ENCODE results near the gene VPREB3. TPM values are rescaled to one million over a fixed set of nuclear protein-coding genes. Genes with fewer than 3 reads are reported as not detected.

Gene VPREB3
- total RNA-seq, 1 donor from 2014 or later: not detected

DNA sequence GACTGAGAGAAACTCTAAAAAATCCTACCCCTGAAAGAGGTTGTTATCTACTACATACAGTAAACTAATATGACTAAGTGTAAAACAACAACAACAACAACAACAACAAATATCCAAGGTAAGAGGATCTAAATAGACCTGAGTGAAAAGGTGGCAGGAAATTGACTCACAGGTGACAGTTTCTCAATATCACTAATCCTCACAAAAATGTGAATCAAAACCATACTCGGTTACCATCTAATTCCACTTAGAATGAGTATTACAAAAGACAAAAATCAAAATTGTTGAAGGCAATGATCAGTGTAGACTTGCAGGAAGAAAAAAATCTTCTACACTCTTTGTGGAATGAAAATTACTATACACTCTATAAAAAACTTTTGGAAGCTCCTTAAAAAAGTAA is 46.0 kb downstream of the VPREB3 start:
- Mint-ChIP-seq H3K9me3 (no peaks in the 10 kb centered on the region), H3K36me3 (peaks cover 60% of the 10 kb centered on the region), H3K4me3 (no peak overlapping the region), H3K27ac (no peak overlapping the region), H3K27me3 (ENCODE audit: low read depth) (no peaks in the 10 kb centered on the region), H3K4me1 (no peaks in the 10 kb centered on the region)
- DNase-seq (ENCODE audit: low spot score in 2 of 2, unreplicated experiment in 2 of 2): no peak
- TF ChIP-seq, protein P1, sequence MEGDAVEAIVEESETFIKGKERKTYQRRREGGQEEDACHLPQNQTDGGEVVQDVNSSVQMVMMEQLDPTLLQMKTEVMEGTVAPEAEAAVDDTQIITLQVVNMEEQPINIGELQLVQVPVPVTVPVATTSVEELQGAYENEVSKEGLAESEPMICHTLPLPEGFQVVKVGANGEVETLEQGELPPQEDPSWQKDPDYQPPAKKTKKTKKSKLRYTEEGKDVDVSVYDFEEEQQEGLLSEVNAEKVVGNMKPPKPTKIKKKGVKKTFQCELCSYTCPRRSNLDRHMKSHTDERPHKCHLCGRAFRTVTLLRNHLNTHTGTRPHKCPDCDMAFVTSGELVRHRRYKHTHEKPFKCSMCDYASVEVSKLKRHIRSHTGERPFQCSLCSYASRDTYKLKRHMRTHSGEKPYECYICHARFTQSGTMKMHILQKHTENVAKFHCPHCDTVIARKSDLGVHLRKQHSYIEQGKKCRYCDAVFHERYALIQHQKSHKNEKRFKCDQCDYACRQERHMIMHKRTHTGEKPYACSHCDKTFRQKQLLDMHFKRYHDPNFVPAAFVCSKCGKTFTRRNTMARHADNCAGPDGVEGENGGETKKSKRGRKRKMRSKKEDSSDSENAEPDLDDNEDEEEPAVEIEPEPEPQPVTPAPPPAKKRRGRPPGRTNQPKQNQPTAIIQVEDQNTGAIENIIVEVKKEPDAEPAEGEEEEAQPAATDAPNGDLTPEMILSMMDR (IDR thresholded peaks at IDR 0.05; ENCODE audit: unreplicated experiment): no peak

DNA sequence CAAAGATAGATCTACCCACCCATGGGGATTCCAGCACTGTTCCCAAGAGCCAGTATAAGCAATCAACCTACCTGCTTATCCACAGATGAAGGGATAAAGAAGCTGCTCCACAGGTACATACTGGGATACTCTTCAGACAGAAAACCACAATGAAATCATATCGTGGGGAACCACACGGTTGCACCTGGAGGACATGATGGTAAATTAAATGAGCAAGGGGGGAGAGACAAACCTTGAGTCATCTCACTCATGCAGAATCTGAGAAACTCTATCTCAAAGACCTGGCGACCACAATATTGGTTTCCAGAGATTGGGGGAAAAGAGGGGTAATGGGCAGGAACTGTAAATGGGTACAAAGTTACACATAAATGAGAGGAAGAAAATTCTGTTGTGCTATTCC is 48.9 kb downstream of the VPREB3 start:
- no peak for DNase-seq (ENCODE audit: low spot score in 2 of 2, unreplicated experiment in 2 of 2)
- Mint-ChIP-seq H3K27me3 (ENCODE audit: low read depth) (no peaks in the 10 kb centered on the region), H3K36me3 (peaks cover 59% of the 10 kb centered on the region), H3K4me3 (no peak overlapping the region), H3K4me1 (no peaks in the 10 kb centered on the region), H3K27ac (no peak overlapping the region), H3K9me3 (no peaks in the 10 kb centered on the region)
- TF ChIP-seq, protein P1 (IDR thresholded peaks at IDR 0.05; ENCODE audit: unreplicated experiment): no peak

DNA sequence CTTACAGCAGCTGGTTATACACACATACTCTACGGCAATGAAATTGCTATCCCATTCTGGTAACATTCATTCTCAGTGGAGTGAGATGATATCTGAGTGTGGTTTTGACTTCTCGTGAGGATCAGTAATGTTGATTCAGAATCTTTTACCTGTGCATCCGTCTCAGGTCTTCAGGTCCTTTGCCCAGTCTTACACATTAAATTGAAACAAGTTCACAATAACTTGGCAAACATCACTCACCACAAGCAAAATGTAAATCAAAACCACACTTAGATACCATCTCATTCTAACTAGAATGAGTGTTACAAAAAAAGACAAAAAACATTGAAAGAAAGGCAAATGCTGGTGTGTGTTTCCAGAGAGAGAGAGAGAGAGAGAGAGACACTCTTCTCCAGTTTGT is 49.4 kb downstream of the VPREB3 start:
- Mint-ChIP-seq H3K27me3 (ENCODE audit: low read depth) (no peaks in the 10 kb centered on the region), H3K4me1 (no peaks in the 10 kb centered on the region), H3K9me3 (no peaks in the 10 kb centered on the region), H3K4me3 (no peak overlapping the region), H3K36me3 (peaks cover 59% of the 10 kb centered on the region), H3K27ac (no peak overlapping the region)
- TF ChIP-seq, protein P1 (IDR thresholded peaks at IDR 0.05; ENCODE audit: unreplicated experiment): no peak
- no peak for DNase-seq (ENCODE audit: low spot score in 2 of 2, unreplicated experiment in 2 of 2)

DNA sequence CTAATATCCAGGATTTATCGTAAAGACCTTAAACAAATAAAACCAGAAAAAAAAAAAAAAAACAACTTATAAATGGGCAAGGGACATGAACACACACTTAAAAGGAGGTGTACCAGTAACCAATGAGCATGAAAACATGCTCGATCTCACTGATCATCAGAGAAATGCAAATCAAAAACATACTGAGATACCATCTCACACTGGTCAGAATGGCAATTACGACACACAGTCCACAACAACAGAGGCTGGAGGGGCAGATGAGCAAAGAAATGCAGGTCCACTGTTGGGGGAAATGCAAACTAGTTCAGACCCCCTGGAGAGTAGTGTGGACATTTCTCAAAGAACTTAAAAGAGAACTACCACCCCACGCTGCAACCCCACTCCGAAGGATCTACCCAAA is 50.2 kb downstream of the VPREB3 start:
- no peak for DNase-seq (ENCODE audit: low spot score in 2 of 2, unreplicated experiment in 2 of 2)
- peaks cover 57% of the 10 kb centered on the region for H3K36me3 Mint-ChIP-seq
- H3K27me3 Mint-ChIP-seq (ENCODE audit: low read depth): no peaks in the 10 kb centered on the region
- H3K9me3 Mint-ChIP-seq: no peaks in the 10 kb centered on the region
- no peaks in the 10 kb centered on the region for H3K4me1 Mint-ChIP-seq
- H3K4me3 Mint-ChIP-seq: no peak overlapping the region
- TF ChIP-seq, protein P1 (IDR thresholded peaks at IDR 0.05; ENCODE audit: unreplicated experiment): no peak
- H3K27ac Mint-ChIP-seq: no peak overlapping the region

Other genes with a start within 250 kb of the VPREB3 start
- not detected in 3 replicates for gene IGLL1, start 174.1 kb downstream of the VPREB3 start, total RNA-seq
- 0.31 to 0.68 TPM (median 0.65 TPM) in 3 replicates for gene DRICH1, start 122.1 kb downstream of the VPREB3 start, total RNA-seq
- 0.07 TPM in 1 of 3 replicates, not detected in the others for gene RGL4, start 63.4 kb downstream of the VPREB3 start, total RNA-seq
- gene ZNF70, start 3.3 kb downstream of the VPREB3 start, total RNA-seq: 17.8 to 18.7 TPM (median 18.2 TPM) in 3 replicates
- 0.36 to 0.82 TPM (median 0.52 TPM) in 3 replicates for gene C22orf15, start 8.6 kb upstream of the VPREB3 start, total RNA-seq
- 56.6 to 61.9 TPM (median 61.8 TPM) in 3 replicates for gene CHCHD10, start 13.5 kb upstream of the VPREB3 start, total RNA-seq
- 510 to 566 TPM (median 528 TPM) in 3 replicates for gene MMP11, start 18.4 kb upstream of the VPREB3 start, total RNA-seq
- gene SMARCB1, start 32.5 kb upstream of the VPREB3 start, total RNA-seq: 182 to 192 TPM (median 184 TPM) in 3 replicates
- 23.5 to 25.8 TPM (median 24.8 TPM) in 3 replicates for gene DERL3, start 84.6 kb upstream of the VPREB3 start, total RNA-seq
- gene SLC2A11, start 103.5 kb upstream of the VPREB3 start, total RNA-seq: 98.7 to 112 TPM (median 99.0 TPM) in 3 replicates
- 916 to 949 TPM (median 925 TPM) in 3 replicates for gene MIF, start 140.0 kb upstream of the VPREB3 start, total RNA-seq
- 3.6 to 3.7 TPM (median 3.7 TPM) in 3 replicates for gene GSTT2B, start 206.8 kb upstream of the VPREB3 start, total RNA-seq
- not detected in 3 replicates for gene DDTL, start 212.5 kb upstream of the VPREB3 start, total RNA-seq
- 80.0 to 85.3 TPM (median 80.3 TPM) in 3 replicates for gene DDT, start 220.0 kb upstream of the VPREB3 start, total RNA-seq
- 0.29 TPM in 1 of 3 replicates, not detected in the others for gene GSTT2, start 225.7 kb upstream of the VPREB3 start, total RNA-seq